Measurements from ENCODE around the gene EPHB1.

EPHB1 gene

DNA sequence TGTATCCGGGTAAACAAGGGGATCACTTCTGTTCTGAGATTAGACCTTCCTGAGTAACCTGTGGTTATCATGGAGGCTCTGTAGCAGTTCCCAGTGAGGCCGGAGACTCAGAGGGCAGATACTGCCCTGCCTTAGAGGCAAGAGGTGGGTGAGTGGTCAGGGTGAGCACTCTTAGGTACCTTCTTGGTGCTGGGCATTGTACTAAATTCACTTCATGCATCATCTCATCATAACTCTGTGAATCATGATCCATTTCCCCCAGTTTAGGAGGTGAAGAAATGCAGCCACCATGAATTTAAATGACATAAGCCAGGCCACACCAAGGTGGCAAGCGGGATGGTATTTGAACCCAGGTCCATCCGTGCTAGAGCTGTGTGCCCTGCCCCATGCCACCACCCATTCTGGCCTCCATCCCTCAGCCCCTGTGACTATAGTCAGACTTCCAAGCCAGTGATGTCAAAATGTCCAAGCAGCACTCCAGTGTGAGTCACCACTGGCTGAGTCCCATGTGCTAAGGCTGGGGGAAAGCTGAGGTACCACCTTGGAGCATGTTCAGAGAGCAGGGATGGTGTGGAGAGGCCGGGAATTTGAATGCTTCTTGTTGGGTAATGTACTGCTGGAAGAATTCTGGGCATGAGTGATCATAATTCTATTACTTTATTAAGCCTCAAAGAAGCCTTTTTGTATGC lies 88.8 kb downstream of the EPHB1 start:
- no peak overlapping the region for H3K4me3 ChIP-seq (ENCODE audit: low read depth, low read length)
- TF ChIP-seq, protein P1, sequence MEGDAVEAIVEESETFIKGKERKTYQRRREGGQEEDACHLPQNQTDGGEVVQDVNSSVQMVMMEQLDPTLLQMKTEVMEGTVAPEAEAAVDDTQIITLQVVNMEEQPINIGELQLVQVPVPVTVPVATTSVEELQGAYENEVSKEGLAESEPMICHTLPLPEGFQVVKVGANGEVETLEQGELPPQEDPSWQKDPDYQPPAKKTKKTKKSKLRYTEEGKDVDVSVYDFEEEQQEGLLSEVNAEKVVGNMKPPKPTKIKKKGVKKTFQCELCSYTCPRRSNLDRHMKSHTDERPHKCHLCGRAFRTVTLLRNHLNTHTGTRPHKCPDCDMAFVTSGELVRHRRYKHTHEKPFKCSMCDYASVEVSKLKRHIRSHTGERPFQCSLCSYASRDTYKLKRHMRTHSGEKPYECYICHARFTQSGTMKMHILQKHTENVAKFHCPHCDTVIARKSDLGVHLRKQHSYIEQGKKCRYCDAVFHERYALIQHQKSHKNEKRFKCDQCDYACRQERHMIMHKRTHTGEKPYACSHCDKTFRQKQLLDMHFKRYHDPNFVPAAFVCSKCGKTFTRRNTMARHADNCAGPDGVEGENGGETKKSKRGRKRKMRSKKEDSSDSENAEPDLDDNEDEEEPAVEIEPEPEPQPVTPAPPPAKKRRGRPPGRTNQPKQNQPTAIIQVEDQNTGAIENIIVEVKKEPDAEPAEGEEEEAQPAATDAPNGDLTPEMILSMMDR (IDR thresholded peaks at IDR 0.05; ENCODE audit: borderline replicate concordance, insufficient read depth, low read depth, low read length): no peak

DNA sequence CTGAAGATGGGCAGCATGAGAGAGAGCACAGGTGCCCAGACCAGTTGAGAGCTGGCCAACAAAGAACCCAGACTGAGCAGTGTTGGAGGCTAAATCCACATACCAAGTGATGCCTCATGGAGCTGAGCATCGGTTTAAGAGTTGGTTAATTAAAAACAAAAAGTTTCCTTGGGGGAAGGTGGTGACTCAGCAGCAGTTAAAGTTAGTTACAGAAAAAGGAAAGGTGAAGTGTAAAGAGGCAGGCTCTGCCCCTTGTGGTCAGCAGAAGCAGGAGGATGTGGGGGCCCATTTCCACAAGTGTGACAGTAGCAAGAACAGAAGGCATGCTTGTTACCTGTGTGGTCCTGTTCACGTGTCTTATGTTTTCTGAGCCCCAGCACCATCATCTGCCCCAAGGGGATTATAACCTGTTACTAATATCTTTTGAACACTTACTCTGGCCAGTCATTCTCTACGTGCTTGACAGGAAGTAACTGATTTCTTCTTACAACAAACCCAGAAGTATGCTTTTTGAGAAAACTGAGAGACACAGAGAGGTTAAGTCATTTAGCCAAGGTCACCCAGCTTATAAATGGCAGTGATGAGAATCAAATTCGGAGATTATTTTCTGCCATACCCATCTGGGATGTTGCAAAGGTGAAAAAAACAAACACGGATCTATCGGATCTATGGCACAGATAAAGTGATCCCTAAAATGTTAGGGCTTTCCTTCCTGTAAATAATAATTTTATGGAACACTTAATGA lies 91.0 kb downstream of the EPHB1 start:
- no peak overlapping the region for H3K4me3 ChIP-seq (ENCODE audit: low read depth, low read length)
- TF ChIP-seq, protein P1 (IDR thresholded peaks at IDR 0.05; ENCODE audit: borderline replicate concordance, insufficient read depth, low read depth, low read length): peak; percentile 39; the same call in 1 of the 2 replicates

DNA sequence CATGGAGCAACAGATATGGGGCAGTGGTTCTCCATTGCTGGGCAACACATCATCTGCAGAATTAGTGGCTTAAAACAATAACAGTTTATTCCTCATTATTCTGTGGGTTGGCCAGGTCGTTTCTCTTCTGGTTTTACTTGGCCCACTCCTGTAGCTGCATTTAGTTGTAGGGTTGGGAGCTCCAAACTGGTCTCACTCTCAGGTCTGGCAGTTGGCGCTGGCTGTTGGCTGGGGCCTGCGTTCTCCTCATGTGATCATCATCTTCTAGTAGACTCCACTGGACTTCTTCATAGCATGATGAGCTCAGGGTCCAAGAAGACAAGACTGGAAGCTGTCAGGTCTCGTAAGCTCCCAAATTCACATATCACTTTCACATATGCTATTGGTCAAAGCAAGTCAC lies 91.9 kb downstream of the EPHB1 start:
- TF ChIP-seq, protein P1 (IDR thresholded peaks at IDR 0.05; ENCODE audit: borderline replicate concordance, insufficient read depth, low read depth, low read length): no peak
- H3K4me3 ChIP-seq (ENCODE audit: low read depth, low read length): no peak overlapping the region

DNA sequence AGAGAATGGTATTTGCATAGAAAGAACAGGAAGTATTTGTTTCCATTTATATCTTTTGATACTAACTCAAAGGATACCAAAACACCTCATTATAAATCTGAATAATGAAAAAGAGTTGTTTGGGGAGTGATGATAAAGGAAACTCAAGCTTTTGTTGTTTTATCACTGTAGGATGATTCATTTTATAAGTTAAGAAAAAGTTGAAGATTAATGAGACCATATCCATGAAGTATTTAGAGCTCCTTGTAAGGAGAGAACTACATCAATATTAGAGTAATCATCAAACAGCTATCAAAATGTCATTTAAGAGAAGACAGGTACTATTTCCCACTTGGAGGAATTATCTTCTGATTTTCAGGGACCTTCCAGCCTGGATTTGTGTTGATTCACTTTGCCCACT lies 92.5 kb downstream of the EPHB1 start:
- TF ChIP-seq, protein P1 (IDR thresholded peaks at IDR 0.05; ENCODE audit: borderline replicate concordance, insufficient read depth, low read depth, low read length): no peak
- H3K4me3 ChIP-seq (ENCODE audit: low read depth, low read length): no peak overlapping the region

DNA sequence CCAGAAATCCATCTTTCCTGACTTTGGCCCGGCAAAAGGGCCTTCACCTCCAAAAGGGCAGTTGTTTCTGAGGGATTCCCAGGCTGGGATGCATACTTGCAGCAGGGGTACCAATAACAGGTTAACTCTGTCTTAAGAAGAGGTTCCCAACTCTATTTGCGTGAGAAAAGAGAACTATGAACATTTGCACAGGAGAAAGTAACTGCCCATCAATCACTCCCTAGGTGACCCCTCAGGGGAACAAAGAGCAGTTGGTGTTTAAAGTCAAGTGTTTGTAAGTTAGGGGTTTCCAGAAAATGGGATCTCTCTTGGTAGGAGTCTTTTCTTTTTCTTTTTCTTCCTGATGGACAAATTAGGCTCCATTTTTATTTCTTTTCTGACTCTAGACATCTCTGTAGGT lies 97.3 kb downstream of the EPHB1 start:
- TF ChIP-seq, protein P1 (IDR thresholded peaks at IDR 0.05; ENCODE audit: borderline replicate concordance, insufficient read depth, low read depth, low read length): no peak
- no peak overlapping the region for H3K4me3 ChIP-seq (ENCODE audit: low read depth, low read length)

DNA sequence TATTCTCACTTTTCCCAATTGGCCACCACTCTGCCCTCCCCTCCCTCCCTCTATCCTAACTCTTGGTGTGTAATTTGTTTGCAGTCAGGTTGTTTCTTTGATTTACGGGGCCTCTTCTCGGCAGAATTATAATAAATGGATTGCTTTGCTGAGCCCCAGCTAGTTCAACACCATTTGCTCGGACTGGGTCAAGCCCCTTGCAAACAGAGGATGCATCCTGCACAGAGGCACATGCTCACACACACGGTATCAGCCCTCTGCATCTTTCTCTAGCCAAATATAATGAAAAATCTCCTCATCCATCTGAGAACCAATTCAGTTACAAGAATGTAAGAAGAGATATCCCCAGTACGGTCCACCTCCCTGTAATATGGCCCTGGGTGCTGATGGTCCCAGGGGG lies 97.7 kb downstream of the EPHB1 start:
- TF ChIP-seq, protein P1 (IDR thresholded peaks at IDR 0.05; ENCODE audit: borderline replicate concordance, insufficient read depth, low read depth, low read length): no peak
- no peak overlapping the region for H3K4me3 ChIP-seq (ENCODE audit: low read depth, low read length)

DNA sequence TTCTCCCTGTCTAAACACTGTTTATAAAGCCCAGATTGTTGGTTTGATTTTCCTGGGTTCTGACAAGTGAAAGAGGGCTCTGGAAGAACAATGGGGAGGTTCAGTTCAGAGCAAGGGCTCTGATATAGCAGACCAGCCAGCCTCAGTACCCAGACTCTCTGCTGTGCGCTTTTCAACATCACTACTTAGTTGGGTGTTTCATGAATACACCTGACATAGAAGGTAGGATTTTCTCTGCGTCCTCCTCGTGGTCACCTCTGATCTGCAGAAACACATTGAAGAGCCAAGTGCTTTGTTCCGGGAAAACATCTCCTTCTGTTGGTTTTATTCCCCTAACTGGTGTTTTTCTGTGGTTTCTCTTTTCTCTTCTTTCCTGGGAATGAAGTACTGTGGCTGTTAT lies 99.5 kb downstream of the EPHB1 start:
- TF ChIP-seq, protein P1 (IDR thresholded peaks at IDR 0.05; ENCODE audit: borderline replicate concordance, insufficient read depth, low read depth, low read length): no peak

More for the DNA sequence above, 99.5 kb downstream of the EPHB1 start:
- H3K4me3 ChIP-seq (ENCODE audit: low read depth, low read length): no peak overlapping the region
